Activated CD8-positive, alpha-beta T cell treated with anti-CD3 and anti-CD28 coated beads for 36 hours (primary cell): Measurements from ENCODE around the gene CYFIP1. TPM values are rescaled to one million over a fixed set of nuclear protein-coding genes. Genes with fewer than 3 reads are reported as not detected.

Experiments used
- ATAC-seq: fragments of 200-7000 bp; cut with Tn5 transposase; one replicate; pipeline ENCODE4 v1.10.0; 2021; ENCODE audit warnings: mild to moderate bottlenecking, moderate library complexity
- CTCF ChIA-PET: fragments of 350-600 bp; sonication (Branson Sonifier 250); formaldehyde crosslinking; loops from one replicate; lab custom pipeline; 2021; ENCODE audit warnings: antibody characterized with exemption; lab: Charles Lee
- POLR2A ChIA-PET: fragments of 350-600 bp; sonication (Branson Sonifier 250); formaldehyde crosslinking; loops from one replicate; lab custom pipeline; 2021; ENCODE audit warnings: antibody characterized with exemption; lab: Charles Lee
- DNase-seq: peaks from one replicate; pipeline ENCODE4 v3.0.0-alpha.2; 2020
- H3K27ac Mint-ChIP-seq: one replicate; pipeline ENCODE4 v1.8.0; 2021; ENCODE audit warnings: mild to moderate bottlenecking, mixed read lengths
- H3K27me3 Mint-ChIP-seq: one replicate; pipeline ENCODE4 v1.8.0; 2021; ENCODE audit warnings: mixed read lengths
- H3K36me3 Mint-ChIP-seq: one replicate; pipeline ENCODE4 v1.8.0; 2021; ENCODE audit warnings: low read depth, mixed read lengths
- H3K4me1 Mint-ChIP-seq: one replicate; pipeline ENCODE4 v1.8.0; 2021; ENCODE audit warnings: low read depth, mixed read lengths
- H3K4me3 Mint-ChIP-seq: one replicate; pipeline ENCODE4 v1.8.0; 2021; ENCODE audit warnings: mild to moderate bottlenecking, moderate library complexity, mixed read lengths
- H3K9me3 Mint-ChIP-seq: one replicate; pipeline ENCODE4 v1.8.0; 2021; ENCODE audit warnings: mixed read lengths
- intact Hi-C: fragments of 100-400 bp; cut with micrococcal nuclease; formaldehyde crosslinking; loops from one replicate; pipeline ENCODE4 v1.10.0; 2022
- total RNA-seq, 2 experiments: library from RNA; stranded (reverse); gene quantifications; one replicate each; pipeline ENCODE4 v1.2.3, GENCODE V29; 2021
- TF ChIP-seq, protein P1 (sequence below): fragments of 200-600 bp; IDR thresholded peaks from one replicate; pipeline ENCODE4 v1.8.0; 2022; ENCODE audit warnings: antibody characterized with exemption, mild to moderate bottlenecking

CYFIP1 gene
- total RNA-seq, 2 experiments from 2014 or later: 10.4 to 11.6 TPM

DNA sequence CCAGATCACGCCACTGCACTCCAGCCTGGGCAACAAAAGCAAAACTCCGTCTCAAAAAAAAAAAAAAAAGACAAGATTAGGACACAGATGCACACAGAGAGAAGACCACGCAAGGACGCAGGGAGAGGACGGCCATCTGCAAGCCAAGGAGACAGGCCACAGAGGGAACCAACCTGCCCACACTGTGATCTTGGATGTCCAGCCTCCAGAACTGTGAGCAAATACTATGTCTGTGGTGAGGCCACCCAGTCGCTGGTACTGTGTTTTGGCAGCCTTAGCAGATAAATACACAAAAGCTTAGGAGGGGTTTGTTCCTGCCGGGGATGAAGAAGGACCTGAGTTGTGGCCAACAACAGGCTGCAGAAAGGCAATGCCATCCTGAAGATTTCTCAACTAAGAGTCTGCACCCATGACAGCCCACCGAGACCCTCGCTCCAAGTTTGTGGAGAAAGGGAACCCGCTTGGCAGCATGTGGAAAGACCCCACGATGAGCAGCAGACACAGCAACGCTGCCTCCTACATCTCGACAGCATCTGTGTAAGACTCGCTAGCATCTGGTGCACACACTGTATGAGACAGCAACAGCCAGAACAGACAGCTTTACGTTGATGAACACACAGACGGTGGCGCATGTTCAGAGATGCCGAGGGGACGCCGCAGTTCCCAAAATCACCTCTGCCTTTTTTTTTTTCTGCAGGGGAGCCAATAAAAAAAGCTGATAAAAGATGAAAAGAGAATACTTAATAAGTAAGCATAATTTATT, 13.7 kb downstream of the CYFIP1 start:
- Mint-ChIP-seq H3K4me3 (no peak overlapping the region), H3K27me3 (no peaks in the 10 kb centered on the region), H3K36me3 (no peaks in the 10 kb centered on the region), H3K27ac (no peak overlapping the region), H3K9me3 (no peaks in the 10 kb centered on the region), H3K4me1 (no peaks in the 10 kb centered on the region)
- ChIA-PET POLR2A (no interaction called here), CTCF (no interaction called here)
- ATAC-seq: no peak
- TF ChIP-seq, protein P1, sequence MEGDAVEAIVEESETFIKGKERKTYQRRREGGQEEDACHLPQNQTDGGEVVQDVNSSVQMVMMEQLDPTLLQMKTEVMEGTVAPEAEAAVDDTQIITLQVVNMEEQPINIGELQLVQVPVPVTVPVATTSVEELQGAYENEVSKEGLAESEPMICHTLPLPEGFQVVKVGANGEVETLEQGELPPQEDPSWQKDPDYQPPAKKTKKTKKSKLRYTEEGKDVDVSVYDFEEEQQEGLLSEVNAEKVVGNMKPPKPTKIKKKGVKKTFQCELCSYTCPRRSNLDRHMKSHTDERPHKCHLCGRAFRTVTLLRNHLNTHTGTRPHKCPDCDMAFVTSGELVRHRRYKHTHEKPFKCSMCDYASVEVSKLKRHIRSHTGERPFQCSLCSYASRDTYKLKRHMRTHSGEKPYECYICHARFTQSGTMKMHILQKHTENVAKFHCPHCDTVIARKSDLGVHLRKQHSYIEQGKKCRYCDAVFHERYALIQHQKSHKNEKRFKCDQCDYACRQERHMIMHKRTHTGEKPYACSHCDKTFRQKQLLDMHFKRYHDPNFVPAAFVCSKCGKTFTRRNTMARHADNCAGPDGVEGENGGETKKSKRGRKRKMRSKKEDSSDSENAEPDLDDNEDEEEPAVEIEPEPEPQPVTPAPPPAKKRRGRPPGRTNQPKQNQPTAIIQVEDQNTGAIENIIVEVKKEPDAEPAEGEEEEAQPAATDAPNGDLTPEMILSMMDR: no peak
- no peak for DNase-seq
- intact Hi-C loops: no loop called here

DNA sequence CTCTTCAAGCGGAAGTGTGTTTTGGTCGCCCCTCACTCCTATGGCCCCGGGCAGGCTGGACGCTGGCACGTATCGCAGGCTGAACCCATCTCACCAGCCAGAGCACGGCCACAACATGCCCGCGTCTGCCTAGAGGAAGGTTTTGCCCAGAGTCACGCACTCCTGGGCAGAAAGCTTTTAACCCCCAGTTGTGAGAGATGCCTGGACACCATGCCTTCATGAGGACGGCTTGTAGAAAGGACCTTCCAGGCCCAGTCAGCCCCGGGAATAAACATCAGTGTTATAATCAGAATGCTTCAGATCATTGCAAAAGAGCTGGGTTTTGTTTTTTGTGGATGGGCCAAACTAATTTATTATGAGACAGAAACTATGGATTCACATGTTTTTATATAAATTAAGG, 16.5 kb downstream of the CYFIP1 start:
- POLR2A ChIA-PET: no interaction called here
- Mint-ChIP-seq H3K4me1 (no peaks in the 10 kb centered on the region), H3K27me3 (no peaks in the 10 kb centered on the region), H3K36me3 (no peaks in the 10 kb centered on the region), H3K27ac (no peak overlapping the region), H3K9me3 (no peaks in the 10 kb centered on the region), H3K4me3 (no peak overlapping the region)
- CTCF ChIA-PET: no interaction called here
- ATAC-seq (no peak), DNase-seq (no peak)
- intact Hi-C loops: no loop called here
- TF ChIP-seq, protein P1: no peak

DNA sequence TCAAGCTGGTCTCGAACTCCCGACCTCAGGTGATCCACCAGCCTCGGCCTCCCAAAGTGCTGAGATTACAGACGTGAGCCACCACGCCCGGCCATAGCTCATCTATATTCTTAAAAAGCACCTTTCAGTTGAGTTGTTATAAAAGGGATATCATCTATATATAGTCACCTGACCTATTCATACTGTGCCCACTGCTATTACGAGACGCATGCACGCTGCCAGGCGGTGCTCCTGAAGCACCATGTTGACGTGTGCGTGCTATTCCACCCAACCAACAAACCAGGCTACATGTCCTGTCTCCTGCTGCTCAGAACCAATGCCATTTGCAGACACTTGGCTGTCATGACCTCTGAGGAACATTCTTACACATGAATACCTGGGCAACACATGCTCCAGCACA, 17.6 kb downstream of the CYFIP1 start:
- H3K27ac Mint-ChIP-seq: no peak overlapping the region
- no peaks in the 10 kb centered on the region for H3K36me3 Mint-ChIP-seq
- H3K4me1 Mint-ChIP-seq: no peaks in the 10 kb centered on the region
- ChIA-PET POLR2A (no interaction called here), CTCF (interaction anchor here (0.6 kb wide), 1 partner anchor 24 kb away, joined by 3 read pairs; no protein-coding TSS in a partner anchor)
- H3K4me3 Mint-ChIP-seq: no peak overlapping the region
- DNase-seq (no peak), ATAC-seq (no peak)
- TF ChIP-seq, protein P1: no peak
- H3K9me3 Mint-ChIP-seq: no peaks in the 10 kb centered on the region
- intact Hi-C loops: no loop called here
- H3K27me3 Mint-ChIP-seq: no peaks in the 10 kb centered on the region

DNA sequence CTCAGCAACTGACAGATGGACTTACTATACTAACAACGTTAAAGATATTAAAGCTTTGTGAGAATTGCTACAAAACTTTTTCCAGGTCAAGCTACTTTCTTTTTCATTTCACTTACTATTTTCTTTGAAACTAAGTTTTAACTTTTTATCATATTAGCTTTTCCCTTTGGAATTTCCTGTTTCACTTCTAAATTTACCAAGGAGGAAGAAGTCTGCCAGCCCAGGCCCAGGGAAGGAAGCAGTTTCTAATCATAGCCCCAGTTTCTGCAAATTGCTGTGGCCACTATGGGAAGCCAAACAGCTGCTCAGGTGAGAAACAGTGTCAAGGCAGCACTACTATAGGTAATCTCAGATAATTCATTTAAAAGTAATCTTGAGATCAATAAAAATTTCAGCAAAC, 18.4 kb downstream of the CYFIP1 start:
- CTCF ChIA-PET: interaction anchor here (0.6 kb wide), 1 partner anchor 23 kb away, joined by 3 read pairs; no protein-coding TSS in a partner anchor
- intact Hi-C loops: no loop called here
- ATAC-seq (no peak), DNase-seq (no peak)
- no peaks in the 10 kb centered on the region for H3K4me1 Mint-ChIP-seq
- POLR2A ChIA-PET: no interaction called here
- H3K27me3 Mint-ChIP-seq: no peaks in the 10 kb centered on the region
- H3K4me3 Mint-ChIP-seq: no peak overlapping the region
- H3K36me3 Mint-ChIP-seq: no peaks in the 10 kb centered on the region
- TF ChIP-seq, protein P1: no peak
- H3K27ac Mint-ChIP-seq: no peak overlapping the region
- no peaks in the 10 kb centered on the region for H3K9me3 Mint-ChIP-seq

DNA sequence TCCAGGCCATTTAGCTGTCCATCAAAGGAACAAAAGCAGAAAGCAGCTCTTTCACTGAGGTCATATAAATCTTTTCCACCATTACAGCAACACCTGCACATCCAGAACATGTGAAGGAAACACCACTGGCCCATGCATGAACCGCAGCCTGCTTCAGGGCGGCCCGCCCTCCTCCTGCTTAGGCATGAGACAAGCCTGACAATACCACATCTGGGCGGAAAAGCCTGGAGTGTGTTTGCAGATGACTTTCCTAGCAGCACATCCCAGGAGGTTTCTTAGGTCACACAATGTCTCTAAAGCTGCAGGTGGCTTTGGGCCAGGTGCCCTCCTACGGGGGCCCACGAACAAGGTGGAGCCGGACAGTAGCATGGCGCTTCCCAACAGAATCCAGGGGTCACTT, 19.6 kb downstream of the CYFIP1 start:
- Mint-ChIP-seq H3K36me3 (no peaks in the 10 kb centered on the region), H3K27me3 (no peaks in the 10 kb centered on the region), H3K9me3 (no peaks in the 10 kb centered on the region), H3K4me3 (no peak overlapping the region), H3K27ac (no peak overlapping the region), H3K4me1 (no peaks in the 10 kb centered on the region)
- DNase-seq: no peak
- ATAC-seq: no peak
- intact Hi-C loops: no loop called here
- ChIA-PET CTCF (interaction anchor here (1.2 kb wide), 1 partner anchor 13 kb away, joined by 3 read pairs; no protein-coding TSS in a partner anchor), POLR2A (interaction anchor here (0.6 kb wide), 1 partner anchor 67 kb away, joined by 4 read pairs; no protein-coding TSS in a partner anchor)
- TF ChIP-seq, protein P1: no peak
